Epidermal melanocyte (primary cell): ENCODE data around the gene CUX1.
"Not testable (repeated sequence)": the region's sequence is repeated elsewhere in the genome, so short reads cannot be mapped to it uniquely, and the experiment has no call there.

ENCODE experiments used
- DNase-seq: peaks from one replicate; pipeline ENCODE4 v3.0.0; 2011; ENCODE audit warnings: low spot score; ENCODE audit not compliant: insufficient read length

CUX1 gene

GRCh38 chr7:101823096-101823495 lies 5.7 kb downstream of the CUX1 start:
- no peak for DNase-seq

- no peak for DNase-seq
These were observed 6.2 kb downstream of the CUX1 start for GRCh38 chr7:101823596-101823995.

- DNase-seq: no peak
These were observed 7.0 kb downstream of the CUX1 start for GRCh38 chr7:101824440-101824839.

- no peak for DNase-seq
These were observed 8.8 kb downstream of the CUX1 start for GRCh38 chr7:101826081-101826835.

- no peak for DNase-seq
These were observed 11.0 kb downstream of the CUX1 start for GRCh38 chr7:101828301-101829020.

- no peak for DNase-seq
These were observed 11.9 kb downstream of the CUX1 start for GRCh38 chr7:101829374-101829773.

GRCh38 chr7:101829821-101830220 lies 12.4 kb downstream of the CUX1 start:
- no peak for DNase-seq

- not testable (repeated sequence) for DNase-seq
These were observed 14.0 kb downstream of the CUX1 start for GRCh38 chr7:101831396-101831795.

GRCh38 chr7:101832205-101832631 lies 14.8 kb downstream of the CUX1 start:
- no peak for DNase-seq

- no peak for DNase-seq
These were observed 15.4 kb downstream of the CUX1 start for GRCh38 chr7:101832685-101833375.

- DNase-seq: no peak
These were observed 16.4 kb downstream of the CUX1 start for GRCh38 chr7:101833799-101834198.

- no peak for DNase-seq
These were observed 17.7 kb downstream of the CUX1 start for GRCh38 chr7:101835136-101835535.

- not testable (repeated sequence) for DNase-seq
These were observed 20.0 kb downstream of the CUX1 start for GRCh38 chr7:101837433-101837832.

- DNase-seq: no peak
These were observed 21.5 kb downstream of the CUX1 start for GRCh38 chr7:101838837-101839483.

- DNase-seq: no peak
These were observed 23.9 kb downstream of the CUX1 start for GRCh38 chr7:101841328-101841727.

- no peak for DNase-seq
These were observed 26.2 kb downstream of the CUX1 start for GRCh38 chr7:101843293-101844271.

GRCh38 chr7:101845974-101846373 lies 28.5 kb downstream of the CUX1 start:
- DNase-seq: no peak

GRCh38 chr7:101846800-101847538 lies 29.5 kb downstream of the CUX1 start:
- no peak for DNase-seq

- DNase-seq: no peak
These were observed 31.0 kb downstream of the CUX1 start for GRCh38 chr7:101848208-101848951.
